Measurements from ENCODE around the gene OCIAD1.

DNA sequence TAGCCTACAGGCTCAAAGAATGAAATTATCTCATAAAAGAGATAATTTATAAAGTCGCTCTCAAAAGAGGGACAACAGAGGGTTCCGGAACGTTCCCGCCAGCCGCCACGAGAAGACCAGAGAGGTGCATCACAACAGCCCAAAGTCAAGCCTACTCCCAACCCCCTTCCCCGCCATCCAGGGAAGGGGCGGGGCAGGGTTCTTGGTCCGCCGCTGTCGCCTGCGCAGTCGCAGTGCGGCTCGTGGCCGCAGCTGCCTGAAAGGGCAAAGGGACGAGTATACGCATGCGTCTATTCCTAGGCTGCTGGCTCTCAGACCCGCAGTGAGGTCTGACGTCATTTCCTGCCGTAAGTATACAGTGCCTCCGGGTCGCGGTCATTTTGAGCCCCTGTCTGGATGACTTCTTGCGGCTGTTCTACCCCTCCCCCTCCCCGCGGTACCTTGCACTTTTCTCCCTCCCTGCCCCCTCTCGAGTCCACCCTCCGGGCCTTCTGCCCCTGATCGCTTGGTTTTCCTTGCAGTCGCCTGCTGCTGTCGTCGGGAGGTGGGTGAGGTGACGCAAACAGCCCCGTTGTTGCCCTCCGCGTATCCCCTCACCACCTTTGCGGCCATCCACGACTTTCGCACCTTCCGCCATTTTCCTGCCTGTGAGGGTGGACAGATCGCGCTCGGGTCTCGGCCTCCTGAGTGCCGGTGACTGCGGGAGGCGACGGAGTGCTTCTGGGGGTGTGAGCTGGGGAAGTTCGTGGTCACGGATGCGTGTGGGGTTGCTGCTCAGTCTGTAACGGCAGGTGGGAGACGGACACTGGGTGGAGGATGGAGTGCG is at the start of gene OCIAD1:
- TF ChIP-seq BHLHE40 (IDR thresholded peaks at IDR 0.05; ENCODE audit: borderline replicate concordance) (no peak), ELF4 (IDR thresholded peaks at IDR 0.05) (no peak), SP1 (IDR thresholded peaks at IDR 0.05) (no peak)

All from HEK293T (cell line).